Breast epithelium (tissue), 4 donors: ENCODE measurements around the gene GABPB1. TPM values are rescaled to one million over a fixed set of nuclear protein-coding genes. Genes with fewer than 3 reads are reported as not detected.

Source experiments
- DNase-seq, 2 donors: peaks; one replicate each; pipeline ENCODE4 v3.0.0-alpha.2; 2019; ENCODE audit warnings: low spot score in 2 of 2
- H3K27ac ChIP-seq, 2 donors: fragments of 200-600 bp; sonication (generic) in 1 of 2; one replicate each; pipeline ENCODE4 v1.5.1; 2016 to 2019; ENCODE audit warnings: mild to moderate bottlenecking in 1 of 2
- H3K27me3 ChIP-seq, 2 donors: fragments of 200-600 bp; sonication (generic) in 1 of 2; one replicate each; pipeline versions ENCODE4 v1.5.1 to v1.6.0; 2017 to 2019; ENCODE audit warnings: control low read depth in 1 of 2, mild to moderate bottlenecking in 1 of 2
- H3K36me3 ChIP-seq: fragments of 200-600 bp; one replicate; pipeline ENCODE4 v1.5.1; 2019
- H3K4me1 ChIP-seq, 2 donors: fragments of 200-600 bp; sonication (generic); one replicate each; pipeline ENCODE4 v1.5.1; 2016 to 2019; ENCODE audit warnings: control low read depth in 1 of 2
- H3K4me3 ChIP-seq, 3 donors: fragments of 200-600 bp; sonication (generic); 1 replicate in 2 of 3; 2 replicates in 1 of 3; pipeline ENCODE4 v1.5.1; 2016 to 2019; ENCODE audit warnings: mild to moderate bottlenecking in 3 of 3, moderate library complexity in 2 of 3
- H3K9me3 ChIP-seq, 2 donors: fragments of 200-600 bp; sonication (generic) in 1 of 2; one replicate each; pipeline ENCODE4 v1.5.1; 2016 to 2019; ENCODE audit warnings: control low read depth in 1 of 2
- POLR2A ChIP-seq: fragments of 450-650 bp; IDR thresholded peaks from one replicate; pipeline ENCODE4 v1.6.1; 2016; ENCODE audit warnings: antibody characterized with exemption, mild to moderate bottlenecking, moderate library complexity
- POLR2AphosphoS5 ChIP-seq, 3 donors: sonication (generic); formaldehyde crosslinking; IDR thresholded peaks; one replicate each; pipeline ENCODE4 v1.6.1; 2017; ENCODE audit warnings: antibody characterized with exemption in 3 of 3
- intact Hi-C: fragments of 100-400 bp; cut with DNase I; formaldehyde crosslinking; loops from one replicate; pipeline ENCODE4 v1.15.1; 2023; ENCODE audit warnings: low total_unique reads
- total RNA-seq, 3 donors: library from RNA; depleted of rRNA; stranded (reverse); fragments of >200 nt; gene quantifications; one replicate each; pipeline ENCODE4 v1.1.0, GENCODE V29; 2016
- TF ChIP-seq, protein P1 (sequence below), 3 donors: fragments of 450-650 bp; IDR thresholded peaks; one replicate each; pipeline ENCODE4 v1.5.1; 2016 to 2017; ENCODE audit warnings: antibody characterized with exemption in 3 of 3, mild to moderate bottlenecking in 3 of 3, moderate library complexity in 3 of 3

Gene GABPB1
- total RNA-seq, 3 donors from 2014 or later = 14.6 to 37.4 (median 35.9) TPM

DNA sequence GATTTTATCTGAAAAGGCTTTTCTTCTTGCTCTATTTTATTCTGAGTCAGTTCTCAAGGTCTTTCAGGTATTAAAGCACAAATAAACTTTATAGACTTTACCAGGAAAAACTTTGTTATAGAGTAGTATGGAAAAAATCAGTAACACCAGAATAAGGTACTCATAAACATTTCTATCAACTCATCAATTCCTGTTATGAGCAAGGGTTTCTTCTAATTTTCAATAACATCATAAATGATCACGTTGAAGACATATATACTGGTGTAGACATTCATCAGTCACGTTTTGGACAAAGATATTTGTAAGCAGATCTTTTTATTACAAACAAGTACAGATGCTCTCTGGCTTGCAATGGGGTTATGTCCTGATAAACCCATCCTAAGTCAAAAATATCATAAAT, 79.9 kb downstream of the GABPB1 start:
- Histone ChIP-seq H3K4me3 (no peak overlapping the region), H3K4me1 (no peaks in the 10 kb centered on the region), H3K9me3 (no peaks in the 10 kb centered on the region), H3K27me3 (no peaks in the 10 kb centered on the region), H3K36me3 (no peaks in the 10 kb centered on the region), H3K27ac (no peak overlapping the region)
- DNase-seq = no peak
- intact Hi-C loops = no loop called here
- TF ChIP-seq, protein P1, sequence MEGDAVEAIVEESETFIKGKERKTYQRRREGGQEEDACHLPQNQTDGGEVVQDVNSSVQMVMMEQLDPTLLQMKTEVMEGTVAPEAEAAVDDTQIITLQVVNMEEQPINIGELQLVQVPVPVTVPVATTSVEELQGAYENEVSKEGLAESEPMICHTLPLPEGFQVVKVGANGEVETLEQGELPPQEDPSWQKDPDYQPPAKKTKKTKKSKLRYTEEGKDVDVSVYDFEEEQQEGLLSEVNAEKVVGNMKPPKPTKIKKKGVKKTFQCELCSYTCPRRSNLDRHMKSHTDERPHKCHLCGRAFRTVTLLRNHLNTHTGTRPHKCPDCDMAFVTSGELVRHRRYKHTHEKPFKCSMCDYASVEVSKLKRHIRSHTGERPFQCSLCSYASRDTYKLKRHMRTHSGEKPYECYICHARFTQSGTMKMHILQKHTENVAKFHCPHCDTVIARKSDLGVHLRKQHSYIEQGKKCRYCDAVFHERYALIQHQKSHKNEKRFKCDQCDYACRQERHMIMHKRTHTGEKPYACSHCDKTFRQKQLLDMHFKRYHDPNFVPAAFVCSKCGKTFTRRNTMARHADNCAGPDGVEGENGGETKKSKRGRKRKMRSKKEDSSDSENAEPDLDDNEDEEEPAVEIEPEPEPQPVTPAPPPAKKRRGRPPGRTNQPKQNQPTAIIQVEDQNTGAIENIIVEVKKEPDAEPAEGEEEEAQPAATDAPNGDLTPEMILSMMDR (IDR thresholded peaks at IDR 0.05) = no peak
- TF ChIP-seq POLR2AphosphoS5 (IDR thresholded peaks at IDR 0.05) (no peak), POLR2A (no peak)

DNA sequence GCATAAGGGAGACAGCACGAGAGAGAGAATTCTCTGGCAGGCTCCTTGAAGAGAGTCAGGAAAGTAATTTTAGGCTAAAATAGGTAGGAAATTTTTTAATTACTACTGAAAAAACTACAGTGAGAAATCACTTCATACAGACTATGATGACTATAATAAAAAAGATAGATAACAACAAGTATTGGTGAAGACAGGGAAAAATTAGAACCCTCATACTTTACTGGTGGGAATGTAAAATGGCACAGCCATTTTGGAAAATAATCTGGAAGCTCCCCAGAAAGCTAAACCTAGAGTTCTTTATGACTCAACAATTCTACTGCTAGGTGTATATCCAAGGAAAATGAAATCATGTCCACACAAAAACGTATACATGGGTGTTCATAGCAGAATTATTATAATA, 87.4 kb downstream of the GABPB1 start:
- TF ChIP-seq, protein P1 (IDR thresholded peaks at IDR 0.05) = no peak
- TF ChIP-seq POLR2AphosphoS5 (IDR thresholded peaks at IDR 0.05) (no peak), POLR2A (no peak)
- intact Hi-C loops = no loop called here
- Histone ChIP-seq H3K9me3 (no peaks in the 10 kb centered on the region), H3K4me1 (no peaks in the 10 kb centered on the region), H3K27me3 (no peaks in the 10 kb centered on the region), H3K4me3 (no peak overlapping the region), H3K27ac (no peak overlapping the region), H3K36me3 (no peaks in the 10 kb centered on the region)
- DNase-seq = no peak

DNA sequence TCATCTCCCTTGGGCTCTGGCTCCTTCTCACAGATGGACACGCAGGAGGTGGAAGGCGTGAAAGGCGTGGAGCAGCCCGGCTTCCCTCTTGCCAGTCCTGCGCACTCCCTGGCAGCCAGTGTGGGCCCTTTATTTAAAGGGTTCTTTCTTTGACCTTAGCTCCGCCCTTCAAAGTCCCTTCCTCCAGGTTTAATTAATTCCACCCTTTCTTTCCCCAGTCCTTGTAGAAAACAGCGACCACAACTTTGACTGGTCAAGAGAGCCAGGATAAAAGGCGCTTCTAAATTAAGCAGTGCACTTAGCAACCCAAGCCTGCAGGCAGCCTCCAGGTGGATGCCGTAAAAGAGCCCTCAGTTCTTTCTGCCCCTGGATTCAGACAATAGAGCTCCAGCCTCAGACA, 89.4 kb downstream of the GABPB1 start, which contains the start of gene HDC:
Gene HDC (minus strand): TSS at position 107 of the 400 bp plus-strand sequence. CDS start 103 bp downstream, at position 4.
- H3K36me3 ChIP-seq = no peaks in the 10 kb centered on the region
- intact Hi-C loops = no loop called here
- DNase-seq = no peak
- H3K4me3 ChIP-seq = no peak within 1 kb of the TSS
- H3K27me3 ChIP-seq = no peaks in the 10 kb centered on the region
- no peak within 1 kb of the TSS for H3K27ac ChIP-seq
- H3K9me3 ChIP-seq = no peaks in the 10 kb centered on the region
- H3K4me1 ChIP-seq = no peaks in the 10 kb centered on the region
- TF ChIP-seq, protein P1 (IDR thresholded peaks at IDR 0.05) = no peak
- TF ChIP-seq POLR2A (no peak), POLR2AphosphoS5 (IDR thresholded peaks at IDR 0.05) (no peak)

DNA sequence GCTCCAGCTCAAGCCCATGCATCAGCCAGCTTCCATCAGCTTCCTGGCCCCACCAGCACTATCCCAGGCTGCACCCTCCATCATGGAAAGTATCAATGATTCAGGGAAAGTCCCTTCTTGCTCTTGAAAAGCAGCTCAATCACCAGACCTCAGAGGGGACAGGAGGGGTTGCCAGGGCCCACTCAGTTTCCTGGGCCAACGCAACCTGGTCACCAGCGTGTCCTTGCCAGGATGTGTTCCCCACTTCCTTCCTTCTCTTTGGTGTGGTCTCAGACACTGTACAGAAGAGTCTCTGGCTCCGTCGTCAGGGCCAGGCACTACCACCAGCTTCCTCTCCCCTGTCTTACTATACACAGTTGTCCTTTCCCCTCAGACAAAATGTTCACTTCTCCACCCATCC, 92.5 kb downstream of the GABPB1 start:
- Histone ChIP-seq H3K4me1 (no peaks in the 10 kb centered on the region), H3K27ac (no peak overlapping the region), H3K4me3 (no peak overlapping the region), H3K9me3 (no peaks in the 10 kb centered on the region), H3K36me3 (no peaks in the 10 kb centered on the region), H3K27me3 (no peaks in the 10 kb centered on the region)
- intact Hi-C loops = no loop called here
- no peak for TF ChIP-seq POLR2A
- TF ChIP-seq, protein P1 (IDR thresholded peaks at IDR 0.05) = no peak
- no peak for TF ChIP-seq POLR2AphosphoS5 (IDR thresholded peaks at IDR 0.05)
- no peak for DNase-seq

DNA sequence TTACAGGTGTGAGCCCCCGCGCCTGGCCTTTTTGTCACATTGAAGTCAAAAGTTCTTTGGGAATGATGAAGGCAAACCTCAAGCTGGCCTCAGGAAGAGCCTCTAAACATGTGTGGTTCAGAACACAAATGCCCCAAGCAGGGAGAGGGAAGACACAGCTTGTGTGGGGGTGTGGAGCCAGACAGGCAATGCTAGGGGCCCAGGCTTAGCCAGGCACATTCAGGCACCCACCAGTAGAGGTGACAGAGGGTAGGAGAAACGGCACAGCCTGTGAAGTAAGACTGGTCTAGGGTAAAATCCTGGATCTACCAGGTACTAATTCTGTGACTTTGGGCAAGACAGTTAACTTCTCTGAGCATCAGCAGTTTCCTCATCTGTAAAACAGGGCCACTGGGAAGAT, 93.0 kb downstream of the GABPB1 start:
- no peak for DNase-seq
- H3K27me3 ChIP-seq = no peaks in the 10 kb centered on the region
- no peaks in the 10 kb centered on the region for H3K36me3 ChIP-seq
- no peak overlapping the region for H3K4me3 ChIP-seq
- TF ChIP-seq POLR2A (no peak), POLR2AphosphoS5 (IDR thresholded peaks at IDR 0.05) (no peak)
- TF ChIP-seq, protein P1 (IDR thresholded peaks at IDR 0.05) = no peak
- no peak overlapping the region for H3K27ac ChIP-seq
- no peaks in the 10 kb centered on the region for H3K4me1 ChIP-seq
- intact Hi-C loops = no loop called here
- H3K9me3 ChIP-seq = no peaks in the 10 kb centered on the region
